PC-9 (cell line): ENCODE results near the gene SMC3.

Source experiments
- CTCF ChIP-seq: fragments of 200-600 bp; sonication (generic); conservative IDR thresholded peaks from 2 replicates; pipeline ENCODE4 v1.6.1; 2017; ENCODE audit warnings: mixed run types, antibody characterized with exemption, mild to moderate bottlenecking, moderate library complexity
- EZH2 ChIP-seq: fragments of 200-600 bp; sonication (generic); IDR thresholded peaks from 2 replicates; pipeline ENCODE4 v1.8.0; 2017; ENCODE audit warnings: antibody characterized with exemption, low read depth

DNA sequence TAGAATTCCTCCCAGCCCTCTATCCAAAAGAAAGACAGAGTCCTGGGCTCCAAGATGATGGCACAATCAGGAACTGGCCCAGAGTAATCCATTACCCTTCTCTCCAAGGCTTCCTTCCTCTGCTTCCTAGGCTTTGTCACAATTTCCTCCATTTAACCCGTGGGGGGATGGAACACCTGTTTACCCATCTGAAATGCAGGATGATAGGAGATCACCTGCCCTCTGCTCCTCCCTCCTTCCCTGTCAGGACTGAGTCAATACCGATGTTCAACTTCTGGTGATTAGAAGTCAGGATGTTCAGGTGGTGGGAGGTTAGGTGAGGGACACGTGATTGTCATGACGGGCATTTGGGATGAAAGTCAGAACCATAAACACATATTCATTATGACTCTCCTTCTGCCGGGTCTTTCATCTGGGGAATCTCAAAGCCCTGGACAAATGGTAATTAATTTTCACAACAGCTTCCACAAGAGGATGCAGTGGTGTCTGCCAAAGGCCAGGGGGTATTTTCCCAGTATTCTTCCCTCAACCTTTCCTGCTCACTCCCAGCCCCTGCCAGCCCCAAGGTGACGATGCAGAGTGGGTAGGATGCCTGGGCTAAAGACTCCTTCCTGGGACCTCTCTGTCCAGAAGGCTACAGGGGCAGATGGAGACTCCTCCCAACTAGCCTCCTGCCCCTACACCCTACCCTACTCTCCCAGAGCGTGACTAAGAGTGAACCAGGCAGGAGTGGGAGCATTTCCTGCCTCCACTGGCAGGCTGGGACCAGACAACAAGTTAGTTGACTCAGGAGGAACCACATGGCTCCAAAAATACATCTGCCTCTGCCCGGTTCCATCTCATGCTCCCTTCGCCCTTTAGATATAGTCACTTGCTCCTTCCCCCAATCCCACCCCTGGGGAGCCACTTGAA lies 41.9 kb upstream of the SMC3 start:
- TF ChIP-seq CTCF = no peak
- no peak for TF ChIP-seq EZH2
